Stimulated activated CD8-positive, alpha-beta memory T cell treated with anti-CD3 and anti-CD28 coated beads, Interleukin-7, amount 100 ng/mL, for 24 hours (primary cell): ENCODE measurements around the gene FGR.
"Not testable (repeated sequence)": the region's sequence is repeated elsewhere in the genome, so short reads cannot be mapped to it uniquely, and the experiment has no call there.

Experiments used
- DNase-seq: peaks from one replicate; pipeline ENCODE4 v3.0.0-alpha.2; 2020; ENCODE audit warnings: low read depth

Gene FGR

DNA sequence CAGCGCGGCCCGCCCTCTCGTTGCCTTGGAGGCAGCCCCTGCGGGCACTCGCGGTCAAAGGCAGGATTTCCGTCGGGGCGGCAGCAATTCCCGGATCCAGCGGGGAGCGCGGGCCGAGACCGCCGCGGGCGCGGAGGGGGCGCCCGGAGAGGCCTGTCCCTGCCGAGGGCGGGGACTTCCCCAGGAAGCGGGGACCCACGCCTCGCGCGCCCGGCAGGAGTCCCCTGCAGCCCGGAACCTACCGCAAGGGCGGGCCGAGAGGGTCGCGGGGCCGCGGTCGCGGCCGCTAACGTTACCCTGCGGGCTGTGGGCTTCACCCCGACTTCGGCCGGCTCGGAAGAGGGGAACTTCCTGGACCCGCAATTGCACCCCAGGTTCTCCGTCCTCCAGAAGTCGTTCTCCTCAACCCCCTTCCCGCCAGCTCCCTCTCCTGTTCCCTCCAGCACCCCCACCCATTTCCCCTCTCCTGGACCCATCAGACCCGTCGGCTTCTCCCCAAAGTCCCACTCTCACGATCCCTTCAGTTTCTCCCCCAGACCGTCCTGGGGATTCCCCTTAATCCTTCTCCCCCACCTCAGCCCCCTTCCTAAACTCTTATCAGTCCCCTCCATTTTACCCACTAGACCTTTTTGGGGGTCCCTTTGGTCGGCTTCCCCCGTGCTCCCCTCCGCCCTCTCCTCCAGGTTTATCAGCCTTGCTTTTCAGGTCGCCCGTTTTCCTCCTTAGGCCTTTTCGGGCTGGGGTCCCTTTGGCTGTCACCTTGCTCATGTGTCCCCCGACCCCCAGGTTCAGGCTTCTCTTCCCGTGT lies 604 bp downstream of the FGR start:
- no peak for DNase-seq

DNA sequence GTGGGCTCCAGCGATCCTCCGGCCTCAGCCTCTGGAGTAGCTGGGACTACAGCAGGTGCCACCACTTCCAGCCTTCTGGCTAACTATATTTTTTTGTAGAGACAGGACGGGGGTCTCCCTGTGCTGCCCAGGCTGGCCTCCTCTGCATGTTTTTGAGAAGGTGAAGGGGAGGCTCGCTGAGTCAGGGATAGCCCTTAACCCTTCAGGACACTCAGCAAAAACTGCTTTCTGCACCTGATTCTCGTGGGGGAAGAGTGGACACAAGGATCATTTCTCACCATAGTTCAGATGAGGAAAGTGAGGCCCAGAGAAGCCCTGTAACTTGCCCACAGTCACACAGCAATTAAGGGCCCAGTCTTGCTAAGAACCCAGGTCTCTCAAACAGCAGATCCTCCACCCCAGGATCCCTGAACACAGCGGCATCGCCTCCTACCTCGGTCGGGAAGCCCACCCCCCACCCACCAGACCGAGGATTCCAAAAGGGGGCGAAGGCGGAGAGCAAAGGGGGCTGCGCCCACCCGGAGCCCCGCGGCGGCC lies 1.3 kb downstream of the FGR start:
- DNase-seq, result no peak

DNA sequence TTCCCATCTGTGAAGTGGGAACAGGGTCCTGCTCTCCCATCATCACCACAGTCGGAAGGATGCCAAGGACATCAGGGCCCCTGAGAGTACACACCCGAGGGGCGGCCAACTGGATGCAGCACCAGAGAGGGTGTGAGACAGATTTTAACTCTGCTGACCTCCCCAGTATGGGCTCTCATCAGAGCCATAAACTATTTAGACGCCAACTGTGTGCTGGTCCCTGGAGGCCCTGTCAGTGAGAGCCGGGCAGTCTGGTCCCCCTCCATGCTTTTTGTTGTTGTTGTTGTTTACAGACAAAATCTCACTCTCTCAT lies 1.7 kb downstream of the FGR start:
- DNase-seq, result no peak

DNA sequence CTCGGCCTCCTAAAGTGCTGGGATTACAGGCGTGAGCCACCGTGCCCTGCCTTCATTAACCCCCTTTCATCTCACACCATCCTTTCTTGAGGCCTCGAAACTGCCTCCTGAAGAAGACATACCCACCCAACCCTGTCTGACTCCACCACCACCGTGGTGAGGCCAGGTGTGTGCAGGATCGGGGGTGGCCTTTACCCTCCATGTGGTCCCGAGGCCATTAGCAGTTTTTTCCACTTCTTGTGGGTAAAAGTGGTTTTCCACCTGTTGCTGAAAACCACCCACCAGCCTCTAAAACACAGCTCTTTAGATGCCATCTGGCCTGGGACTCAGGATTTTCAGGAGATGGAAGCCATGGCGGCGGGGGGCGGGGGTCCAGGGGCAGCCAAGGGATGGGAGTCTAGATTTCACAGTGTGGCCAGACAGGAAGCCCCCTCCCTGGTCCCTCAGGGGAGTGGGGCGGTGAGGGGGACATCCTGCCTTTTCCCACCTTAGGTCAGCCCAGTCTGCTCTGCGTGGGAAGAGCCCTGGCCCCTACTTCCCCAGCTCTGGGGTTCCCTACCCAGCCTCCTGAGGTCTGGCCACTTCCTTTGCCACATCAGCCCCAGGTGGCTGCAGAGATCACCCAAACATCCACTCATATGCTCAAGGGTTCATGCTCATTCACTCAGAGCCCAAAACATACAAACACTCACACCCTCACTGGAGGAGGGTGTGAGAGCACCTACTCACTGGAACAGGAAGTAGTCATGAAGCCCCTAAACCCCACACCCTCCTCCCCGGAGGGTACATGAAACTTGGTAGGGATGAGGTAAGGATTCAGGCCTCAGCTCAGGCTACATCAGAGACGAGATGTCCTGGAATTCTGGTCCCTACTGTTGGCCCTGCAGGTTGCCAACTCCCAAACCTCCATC lies 2.3 kb downstream of the FGR start:
- no peak for DNase-seq

DNA sequence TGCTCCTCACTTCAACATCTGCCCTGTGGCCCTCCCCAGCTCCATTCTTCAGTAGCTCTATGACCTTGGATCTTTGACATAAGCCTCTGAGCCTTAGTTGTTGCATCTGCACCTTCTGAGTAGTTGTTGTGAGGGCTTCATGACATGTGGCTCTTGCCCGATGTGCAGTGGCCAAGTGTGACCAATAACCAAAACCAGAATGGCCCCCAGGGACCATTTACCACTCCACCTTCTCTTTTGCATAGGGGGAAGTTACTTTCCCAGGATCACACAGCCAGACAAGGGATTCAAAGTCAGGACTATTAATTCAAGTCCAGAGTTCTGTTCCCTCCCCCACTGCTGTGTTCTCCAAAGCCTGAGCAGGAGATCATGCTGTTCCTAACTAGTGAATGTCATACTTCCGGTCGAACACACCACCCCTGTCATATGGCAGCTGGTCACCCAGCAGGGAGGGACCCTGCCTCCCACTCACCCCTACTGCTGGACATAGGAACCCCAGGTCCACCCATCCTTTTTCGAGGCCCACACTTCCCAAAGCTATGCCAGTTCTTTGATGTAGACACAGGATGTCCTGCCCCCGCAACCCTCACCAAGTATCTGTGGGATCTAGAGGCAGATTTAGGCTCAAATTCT lies 4.0 kb downstream of the FGR start:
- no peak for DNase-seq

DNA sequence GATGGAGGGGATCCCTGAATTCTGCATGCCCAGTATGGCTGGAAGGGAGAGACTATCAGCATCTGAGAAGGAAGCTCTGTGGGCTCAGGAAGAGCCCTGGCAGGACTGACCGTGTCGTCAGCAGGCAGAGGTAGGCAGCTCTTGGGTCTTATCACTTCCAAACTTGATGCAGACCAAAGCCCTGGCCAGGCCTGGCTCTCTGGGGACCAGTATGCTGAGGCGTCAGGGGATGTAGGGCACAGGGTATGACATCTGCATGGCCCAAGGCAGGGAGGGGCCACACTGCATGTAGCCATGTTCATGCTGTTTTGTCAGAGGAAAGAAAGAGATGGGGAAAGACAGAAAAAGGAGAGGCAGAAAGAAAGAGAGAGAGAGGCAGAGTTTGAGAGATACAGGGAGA lies 6.3 kb downstream of the FGR start:
- DNase-seq, result no peak

DNA sequence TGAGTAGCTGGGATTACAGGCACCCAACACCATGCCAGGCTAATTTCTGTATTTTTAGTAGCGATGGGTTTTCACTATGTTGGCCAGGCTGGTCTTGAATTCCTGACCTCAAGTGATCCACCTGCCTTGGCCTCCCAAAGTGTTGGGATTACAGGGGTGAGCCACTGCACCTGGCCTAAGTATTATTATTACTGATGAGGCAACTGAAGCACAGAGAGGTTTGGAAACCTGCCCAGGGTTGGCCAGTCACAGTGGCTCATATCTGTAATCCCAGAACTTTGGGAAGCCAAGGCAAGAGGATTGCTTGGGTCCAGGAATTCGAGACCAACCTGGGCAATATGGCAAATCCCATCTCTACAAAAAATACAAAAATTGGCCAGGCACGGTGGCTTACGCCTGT lies 7.3 kb downstream of the FGR start:
- not testable (repeated sequence) for DNase-seq

DNA sequence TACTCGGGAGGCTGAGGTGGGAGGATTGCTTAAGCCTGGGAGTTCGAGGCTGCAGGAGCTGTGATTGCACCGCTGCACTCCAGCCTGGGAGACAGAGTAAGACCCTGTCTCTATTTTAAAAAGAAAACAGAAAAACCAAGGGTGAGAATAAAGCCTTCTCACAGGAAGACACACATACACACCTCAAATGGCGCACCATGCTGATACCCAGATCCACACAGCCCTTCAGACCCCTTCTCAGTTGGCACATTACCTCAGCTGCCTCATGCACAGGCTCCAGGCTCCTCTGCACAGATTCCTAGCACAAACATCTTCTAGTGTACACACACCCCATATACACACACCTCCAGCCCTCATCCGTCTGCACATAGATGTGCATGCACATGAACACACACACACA lies 7.9 kb downstream of the FGR start:
- DNase-seq, result no peak

DNA sequence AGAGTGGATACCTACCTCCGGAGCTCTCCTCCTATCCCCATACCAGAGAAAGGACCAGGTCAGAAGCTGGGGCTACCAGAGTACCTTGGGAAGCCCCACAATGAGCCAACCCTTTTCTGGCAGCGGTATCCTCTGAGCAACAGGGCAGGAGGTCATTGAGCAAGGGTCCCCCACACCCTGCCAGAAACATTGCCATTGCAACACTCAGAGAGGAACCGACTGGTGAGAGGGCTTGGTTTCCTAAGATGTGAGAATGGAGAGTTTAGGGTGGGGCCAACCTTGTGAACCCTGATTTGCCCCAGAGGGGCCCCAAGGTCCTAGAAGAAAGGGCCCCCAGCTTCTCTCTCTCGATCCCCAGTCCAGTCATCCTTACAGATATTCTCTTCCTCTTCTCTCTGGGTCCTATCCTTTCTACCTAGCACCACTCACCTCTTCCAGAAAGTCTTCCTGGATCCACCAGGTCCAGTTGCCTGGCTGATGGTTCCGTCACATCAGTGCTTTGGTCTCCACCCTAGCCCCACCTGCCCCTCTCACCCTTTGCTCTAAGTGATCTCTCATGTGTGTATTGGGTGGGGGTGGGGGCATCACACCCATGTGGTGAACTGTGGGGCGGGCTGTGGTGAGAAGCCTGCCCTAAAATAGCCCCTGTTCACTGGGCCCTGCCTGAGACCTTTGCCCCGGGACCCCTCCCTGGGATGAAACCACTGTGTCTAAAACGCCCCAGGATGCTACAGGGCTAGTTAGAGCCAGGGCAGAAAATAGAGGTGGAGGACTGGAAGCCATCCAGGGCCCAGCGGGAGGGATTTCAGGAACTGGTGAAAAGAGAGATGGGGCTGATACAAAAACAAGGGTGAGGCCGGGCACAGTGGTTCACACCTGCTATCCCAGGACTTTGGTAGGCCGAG lies 8.7 kb downstream of the FGR start:
- DNase-seq, result no peak

DNA sequence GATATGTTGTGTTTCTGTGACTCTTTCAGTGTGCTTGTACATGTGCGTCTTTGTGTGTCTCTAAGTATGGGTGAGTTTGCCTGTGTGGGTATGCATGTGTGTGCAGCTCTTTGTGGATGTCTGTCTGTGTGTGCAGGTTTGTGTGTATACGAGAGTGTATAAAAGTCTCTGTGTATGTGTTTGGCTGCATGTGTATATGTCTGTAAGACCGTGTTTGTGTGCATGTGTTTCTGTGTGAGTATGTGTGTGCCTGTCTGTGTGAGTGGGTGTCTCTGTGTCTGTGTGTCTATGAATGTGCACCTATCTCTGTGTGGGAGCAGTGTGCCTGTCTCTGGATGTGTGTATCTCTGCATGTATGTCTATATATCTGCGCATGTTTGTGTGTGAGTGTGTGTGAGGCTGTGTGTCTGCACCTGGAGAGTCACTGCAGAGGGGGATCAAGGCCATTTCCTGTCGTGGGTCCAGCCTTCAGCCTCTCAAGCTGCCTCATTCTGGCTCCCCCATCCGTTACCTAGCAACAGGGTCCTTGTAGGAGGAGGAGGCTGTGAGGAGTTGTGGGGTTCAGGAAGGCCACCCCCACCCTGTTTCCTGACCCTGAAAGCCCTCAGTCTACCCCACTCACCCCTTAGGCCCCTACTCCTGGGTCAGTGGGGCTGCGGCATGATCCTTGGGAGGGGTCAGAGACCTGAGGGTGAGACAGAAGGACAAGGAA lies 10.4 kb downstream of the FGR start:
- no peak for DNase-seq

DNA sequence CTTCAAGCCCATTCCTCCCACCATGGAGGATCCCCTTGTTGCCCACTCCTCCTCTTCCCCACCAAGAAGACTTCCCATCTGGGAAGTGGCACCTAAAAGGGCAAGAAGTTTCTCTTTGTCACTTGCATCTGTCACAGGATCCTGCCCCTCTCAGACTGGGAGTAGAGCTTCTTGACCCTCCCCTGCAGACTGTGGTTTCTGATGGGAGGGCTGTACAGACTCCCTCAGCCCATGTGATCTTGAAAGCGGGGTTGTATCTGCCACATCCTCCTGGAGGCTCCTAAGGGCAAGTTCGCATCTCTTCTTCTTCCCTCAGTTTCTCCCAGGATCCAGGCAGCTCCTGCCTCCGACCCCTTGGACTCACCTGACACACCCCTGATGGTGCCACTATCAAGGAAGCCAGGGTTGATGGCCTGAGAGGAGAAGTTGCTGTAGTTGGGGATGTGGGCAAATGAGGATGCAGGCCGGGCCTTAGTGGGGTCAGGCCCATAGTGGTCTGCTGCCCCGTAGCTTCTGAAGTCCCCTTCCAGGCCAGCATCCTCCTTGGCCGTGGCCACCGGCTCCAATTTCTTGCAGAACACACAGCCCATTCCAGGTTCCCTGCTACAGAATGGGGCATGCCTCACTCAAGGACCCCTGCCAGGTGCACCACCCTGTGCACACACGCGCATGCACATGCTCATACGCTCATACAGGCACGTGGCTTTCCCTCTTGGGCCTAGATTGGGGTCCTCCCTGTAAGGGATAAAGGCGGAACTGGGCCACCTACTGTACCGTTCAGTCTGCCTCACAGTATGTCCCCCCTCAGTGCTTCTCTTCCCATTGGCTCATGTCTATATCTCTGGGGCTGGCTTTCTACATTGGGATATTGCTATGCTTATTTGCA lies 11.4 kb downstream of the FGR start:
- no peak for DNase-seq

DNA sequence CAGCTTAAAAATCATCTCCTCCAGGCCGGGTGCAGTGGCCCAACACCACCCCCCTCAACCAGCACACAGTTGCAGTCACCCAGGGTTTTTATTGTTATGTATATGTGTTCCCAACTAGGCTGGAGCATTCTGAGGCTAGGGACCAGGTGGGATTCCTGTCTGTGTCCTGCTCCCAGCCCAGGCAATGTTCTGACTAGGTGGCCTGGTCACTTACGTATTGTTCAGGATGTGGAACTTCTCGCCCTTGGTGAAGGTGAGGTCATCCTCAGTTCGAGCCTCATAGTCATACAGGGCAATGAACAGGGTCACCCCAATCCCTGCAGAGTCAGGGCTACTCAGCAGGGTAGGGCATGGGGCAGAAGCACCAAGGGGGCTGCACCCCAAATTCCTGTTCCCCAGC lies 12.2 kb downstream of the FGR start:
- DNase-seq, result no peak

DNA sequence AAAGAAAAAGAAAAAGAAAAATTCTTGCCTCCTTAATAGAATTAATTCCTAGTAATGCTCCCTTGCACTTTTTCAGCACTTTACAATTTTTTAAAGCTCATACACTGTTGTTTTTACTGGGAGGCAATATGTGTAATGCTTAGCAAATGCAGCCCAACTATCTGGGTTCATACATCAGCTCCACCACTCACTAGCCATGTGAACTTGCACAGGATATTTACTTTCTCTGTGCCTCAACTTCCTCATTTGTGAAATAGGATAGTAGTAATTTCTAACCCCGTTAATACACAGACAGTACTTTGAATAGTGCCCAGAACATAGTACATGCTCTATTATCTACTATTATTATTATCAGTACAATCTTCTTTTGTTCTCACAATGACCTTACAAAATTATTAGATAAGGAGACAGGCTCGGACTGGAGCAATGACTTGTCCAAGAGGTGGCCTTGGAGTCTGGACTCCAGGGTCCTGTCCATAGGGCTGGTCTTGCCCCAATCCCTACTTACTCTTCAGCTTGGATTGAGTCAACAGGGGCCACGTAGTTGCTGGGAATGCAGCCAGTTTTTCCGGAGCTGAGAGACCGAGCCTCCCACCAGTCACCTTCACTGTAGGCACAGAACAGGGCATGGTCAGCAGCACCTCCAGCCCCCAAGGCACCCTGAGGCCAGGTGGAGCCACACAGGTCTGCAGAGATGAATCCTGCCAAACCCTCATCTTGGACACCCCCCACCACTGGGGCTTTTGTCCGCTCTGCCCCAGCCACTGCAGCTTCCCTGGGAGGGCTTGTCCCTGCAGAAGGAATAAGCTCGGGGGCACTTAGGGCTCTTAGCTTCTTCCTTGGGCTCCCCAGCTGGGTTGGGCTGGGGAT lies 13.7 kb downstream of the FGR start:
- no peak for DNase-seq

DNA sequence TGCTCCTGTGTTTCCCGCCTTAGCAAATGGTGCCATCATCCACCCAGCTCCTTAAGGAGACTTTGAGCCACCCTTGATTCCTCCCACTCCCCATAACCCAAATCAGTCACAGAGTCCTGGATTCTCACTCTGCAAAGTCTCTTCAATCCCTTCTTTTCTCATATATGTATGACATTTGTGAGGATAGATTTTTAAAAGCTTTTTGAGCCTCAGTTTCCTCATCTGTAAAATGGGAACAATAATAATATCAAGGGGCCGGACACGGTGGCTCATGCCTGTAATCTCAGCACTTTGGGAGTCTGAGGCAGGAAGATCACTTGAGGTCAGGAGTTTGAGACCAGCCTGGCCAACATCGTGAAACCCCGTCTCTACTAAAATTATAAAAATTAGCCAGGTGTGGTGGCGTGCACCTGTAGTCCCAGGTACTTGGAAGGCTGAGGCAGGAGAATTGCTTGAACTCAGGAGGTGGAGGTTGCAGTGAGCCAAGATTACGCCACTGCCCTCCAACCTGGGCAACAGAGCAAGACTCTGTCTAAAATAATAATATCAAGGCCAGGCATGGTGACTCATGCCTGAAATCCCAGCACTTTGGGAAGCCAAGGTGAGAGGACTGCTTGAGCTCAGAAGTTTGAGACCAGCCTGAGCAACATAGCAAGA lies 15.1 kb downstream of the FGR start:
- DNase-seq, result not testable (repeated sequence)

DNA sequence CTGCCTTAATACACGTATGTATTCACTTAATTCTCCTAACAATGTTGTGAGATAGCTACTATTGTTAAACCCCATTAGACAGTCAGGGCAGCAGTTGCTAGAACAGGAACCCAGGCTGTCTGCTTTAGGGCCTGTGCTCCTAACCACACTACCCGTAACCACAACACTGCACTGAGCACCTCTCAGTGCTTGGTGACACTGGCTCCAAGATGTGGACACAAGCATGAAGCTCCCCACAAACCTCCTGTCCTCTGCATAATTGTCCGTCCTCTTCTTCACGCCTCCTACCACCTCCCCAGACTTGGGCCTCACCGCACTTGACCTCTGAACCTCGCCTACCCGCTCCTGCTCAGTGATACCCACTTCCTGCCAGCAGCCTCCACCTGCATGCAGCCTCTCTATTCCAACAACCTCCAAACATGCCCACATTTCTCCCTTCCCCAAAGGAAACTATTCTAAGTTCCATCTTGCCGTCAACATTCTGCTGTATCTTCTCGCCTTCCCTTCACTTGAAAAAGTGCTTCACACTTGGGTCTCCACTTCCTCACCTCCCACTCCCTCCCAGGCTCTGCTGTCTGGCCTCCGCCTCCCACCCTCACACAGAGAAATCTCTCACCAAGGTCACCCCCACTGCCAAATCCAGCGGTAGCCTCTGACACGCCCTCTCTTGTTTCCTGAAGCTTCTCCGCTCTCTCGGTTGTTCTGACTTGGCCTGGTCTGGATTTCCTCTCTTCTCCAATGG lies 16.5 kb downstream of the FGR start:
- DNase-seq, result no peak

DNA sequence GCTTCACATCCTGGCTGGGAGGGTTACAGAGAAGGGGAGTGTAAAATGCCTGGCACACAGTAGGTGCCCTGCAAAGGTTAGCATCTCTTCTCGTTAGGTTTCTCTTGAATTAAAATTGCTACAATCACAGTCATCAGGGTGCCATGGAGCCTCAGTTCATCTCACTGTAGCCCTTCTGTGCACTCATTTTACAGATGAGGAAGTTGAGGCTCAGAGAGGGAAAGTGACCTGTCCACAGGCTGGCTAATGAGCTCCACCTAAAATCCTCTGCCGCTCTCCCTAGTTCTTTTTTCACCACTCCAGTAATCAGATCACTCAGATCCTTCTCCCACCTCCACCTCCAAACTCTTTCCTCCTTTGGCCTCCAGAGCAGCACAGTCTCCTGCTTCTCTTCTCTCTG lies 17.6 kb downstream of the FGR start:
- no peak for DNase-seq

DNA sequence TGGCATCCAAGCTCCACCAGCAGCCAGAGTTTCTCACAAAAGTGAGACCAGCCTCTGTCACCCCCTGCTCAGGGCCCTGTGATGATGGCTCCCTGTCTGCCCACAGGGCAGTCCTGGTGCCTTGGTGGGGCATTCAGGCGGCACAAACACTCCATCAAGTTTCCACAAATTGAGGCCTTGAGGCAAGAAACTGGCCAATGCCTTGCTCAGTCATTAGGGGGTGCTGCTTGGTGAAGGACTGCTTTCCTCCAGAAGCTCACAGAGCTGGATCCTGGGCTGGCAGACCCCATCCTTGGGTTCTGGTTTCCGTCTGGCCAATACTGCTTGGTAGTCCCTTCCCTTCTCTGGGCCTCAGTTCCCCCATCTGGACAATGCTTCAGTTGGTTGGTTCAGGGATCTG lies 18.5 kb downstream of the FGR start:
- DNase-seq, result no peak
